Stomach (tissue), 4 donors: ENCODE results near the gene TRIB2.

Source experiments
- POLR2A ChIP-seq, 4 donors: fragments of 450-650 bp; IDR thresholded peaks; one replicate each; pipeline ENCODE4 v1.6.1; 2016; ENCODE audit warnings: antibody characterized with exemption in 4 of 4, control low read depth in 2 of 4, mild to moderate bottlenecking in 1 of 4, moderate library complexity in 1 of 4
- TF ChIP-seq, protein P1 (sequence below), 7 experiments: fragments of 450-650 bp in 4 of 7; fragments of 200-600 bp in 3 of 7; sonication (generic) in 3 of 7; IDR thresholded peaks; one replicate each; pipeline ENCODE4 v1.5.1; 2016 to 2019; ENCODE audit warnings: antibody characterized with exemption in 7 of 7, control low read depth in 2 of 7, mild to moderate bottlenecking in 1 of 7

DNA sequence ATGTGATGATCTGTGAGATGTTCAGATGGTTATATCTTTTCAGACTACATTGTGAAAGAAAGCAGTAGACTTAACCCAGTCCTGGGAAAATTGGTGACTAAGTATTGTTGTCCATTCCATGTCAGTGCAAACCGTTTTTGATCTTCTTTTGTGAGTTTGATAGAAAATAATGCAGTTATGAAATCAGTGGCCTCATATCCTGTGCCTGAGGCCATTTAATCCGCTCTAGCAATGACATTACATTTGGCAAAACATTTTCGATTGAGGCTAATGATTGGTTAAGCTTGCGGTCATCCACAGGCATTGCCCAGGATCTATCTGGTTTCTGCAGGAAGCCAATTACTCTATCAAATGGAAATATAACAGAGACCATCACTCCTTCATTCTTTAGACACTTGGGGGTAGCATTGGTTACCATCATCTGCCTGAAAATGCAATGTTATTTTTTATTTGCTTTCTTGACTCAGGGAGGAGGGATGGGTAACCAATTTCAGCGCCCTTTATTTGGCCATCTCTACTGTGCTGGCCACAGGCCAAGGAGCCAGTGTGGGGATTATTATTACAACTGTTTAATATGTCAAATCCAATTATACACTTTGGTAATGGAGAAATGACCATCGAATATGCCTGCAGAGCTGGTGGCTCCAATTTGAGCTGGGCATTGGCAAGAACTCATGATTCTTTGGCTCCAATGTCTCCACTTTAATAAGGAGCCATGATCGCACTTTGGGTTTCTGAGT is 33.6 kb downstream of the TRIB2 start:
- TF ChIP-seq, protein P1, sequence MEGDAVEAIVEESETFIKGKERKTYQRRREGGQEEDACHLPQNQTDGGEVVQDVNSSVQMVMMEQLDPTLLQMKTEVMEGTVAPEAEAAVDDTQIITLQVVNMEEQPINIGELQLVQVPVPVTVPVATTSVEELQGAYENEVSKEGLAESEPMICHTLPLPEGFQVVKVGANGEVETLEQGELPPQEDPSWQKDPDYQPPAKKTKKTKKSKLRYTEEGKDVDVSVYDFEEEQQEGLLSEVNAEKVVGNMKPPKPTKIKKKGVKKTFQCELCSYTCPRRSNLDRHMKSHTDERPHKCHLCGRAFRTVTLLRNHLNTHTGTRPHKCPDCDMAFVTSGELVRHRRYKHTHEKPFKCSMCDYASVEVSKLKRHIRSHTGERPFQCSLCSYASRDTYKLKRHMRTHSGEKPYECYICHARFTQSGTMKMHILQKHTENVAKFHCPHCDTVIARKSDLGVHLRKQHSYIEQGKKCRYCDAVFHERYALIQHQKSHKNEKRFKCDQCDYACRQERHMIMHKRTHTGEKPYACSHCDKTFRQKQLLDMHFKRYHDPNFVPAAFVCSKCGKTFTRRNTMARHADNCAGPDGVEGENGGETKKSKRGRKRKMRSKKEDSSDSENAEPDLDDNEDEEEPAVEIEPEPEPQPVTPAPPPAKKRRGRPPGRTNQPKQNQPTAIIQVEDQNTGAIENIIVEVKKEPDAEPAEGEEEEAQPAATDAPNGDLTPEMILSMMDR (IDR thresholded peaks at IDR 0.05) = no peak
- TF ChIP-seq POLR2A (IDR thresholded peaks at IDR 0.05) = no peak
